ENCODE results near the gene GNPNAT1.

Gene GNPNAT1

DNA sequence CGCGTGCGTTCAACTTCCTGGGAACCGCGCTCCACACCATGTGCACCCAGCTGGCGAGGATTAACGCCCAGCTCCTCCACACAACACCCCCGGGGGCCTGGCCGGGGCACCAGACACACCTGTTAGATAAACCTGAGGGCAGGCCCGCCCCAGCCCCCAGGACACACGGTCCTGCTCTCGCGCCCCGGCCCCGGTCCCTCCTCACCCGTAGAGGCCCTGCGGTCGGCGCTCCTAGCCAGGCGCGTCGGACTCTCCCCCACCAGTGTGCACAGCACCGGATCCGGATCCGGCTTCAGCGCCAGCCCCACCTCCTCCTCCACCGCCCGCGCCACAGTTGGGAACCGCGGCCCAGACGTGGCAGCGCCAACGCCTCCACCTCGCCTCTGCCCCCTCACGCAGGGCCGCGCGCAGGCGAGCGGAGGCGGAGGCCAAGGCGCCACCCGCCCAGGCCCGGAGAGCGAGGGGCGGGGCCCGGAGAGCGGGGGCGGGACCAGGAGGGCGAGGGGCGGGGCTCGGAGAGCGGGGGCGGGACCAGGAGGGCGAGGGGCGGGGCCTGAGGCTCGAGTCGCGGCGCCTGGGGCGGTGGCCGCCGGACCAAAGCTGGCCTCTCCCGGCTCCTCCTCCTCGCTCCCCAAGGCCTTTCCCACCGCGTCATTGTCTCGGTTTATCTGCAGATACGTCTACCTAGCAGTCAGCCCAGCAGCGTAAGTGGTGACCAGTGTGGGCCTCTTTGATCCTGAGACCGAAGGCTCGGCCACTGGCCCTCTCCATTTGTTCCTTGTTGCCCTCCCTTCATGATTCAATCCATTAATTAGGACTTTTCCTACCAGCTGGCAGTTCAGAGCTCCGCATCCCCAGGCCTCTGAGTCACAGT, at the start of gene GNPNAT1:
GNPNAT1 (minus strand) TSS at position 385 of the 874 bp plus-strand sequence. CDS start 6,957 bp downstream, outside the sequence.
- TF ChIP-seq, protein P1, sequence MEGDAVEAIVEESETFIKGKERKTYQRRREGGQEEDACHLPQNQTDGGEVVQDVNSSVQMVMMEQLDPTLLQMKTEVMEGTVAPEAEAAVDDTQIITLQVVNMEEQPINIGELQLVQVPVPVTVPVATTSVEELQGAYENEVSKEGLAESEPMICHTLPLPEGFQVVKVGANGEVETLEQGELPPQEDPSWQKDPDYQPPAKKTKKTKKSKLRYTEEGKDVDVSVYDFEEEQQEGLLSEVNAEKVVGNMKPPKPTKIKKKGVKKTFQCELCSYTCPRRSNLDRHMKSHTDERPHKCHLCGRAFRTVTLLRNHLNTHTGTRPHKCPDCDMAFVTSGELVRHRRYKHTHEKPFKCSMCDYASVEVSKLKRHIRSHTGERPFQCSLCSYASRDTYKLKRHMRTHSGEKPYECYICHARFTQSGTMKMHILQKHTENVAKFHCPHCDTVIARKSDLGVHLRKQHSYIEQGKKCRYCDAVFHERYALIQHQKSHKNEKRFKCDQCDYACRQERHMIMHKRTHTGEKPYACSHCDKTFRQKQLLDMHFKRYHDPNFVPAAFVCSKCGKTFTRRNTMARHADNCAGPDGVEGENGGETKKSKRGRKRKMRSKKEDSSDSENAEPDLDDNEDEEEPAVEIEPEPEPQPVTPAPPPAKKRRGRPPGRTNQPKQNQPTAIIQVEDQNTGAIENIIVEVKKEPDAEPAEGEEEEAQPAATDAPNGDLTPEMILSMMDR (conservative IDR thresholded peaks at IDR 0.05; ENCODE audit: control insufficient read depth, insufficient read depth, low read depth, low read length) = no peak
- DNase-seq (ENCODE audit: low read depth) = peak; percentile 94
- peak within 1 kb of the TSS; percentile 83 for H3K4me3 ChIP-seq (ENCODE audit: control insufficient read depth, low read depth, low read length)

DNA sequence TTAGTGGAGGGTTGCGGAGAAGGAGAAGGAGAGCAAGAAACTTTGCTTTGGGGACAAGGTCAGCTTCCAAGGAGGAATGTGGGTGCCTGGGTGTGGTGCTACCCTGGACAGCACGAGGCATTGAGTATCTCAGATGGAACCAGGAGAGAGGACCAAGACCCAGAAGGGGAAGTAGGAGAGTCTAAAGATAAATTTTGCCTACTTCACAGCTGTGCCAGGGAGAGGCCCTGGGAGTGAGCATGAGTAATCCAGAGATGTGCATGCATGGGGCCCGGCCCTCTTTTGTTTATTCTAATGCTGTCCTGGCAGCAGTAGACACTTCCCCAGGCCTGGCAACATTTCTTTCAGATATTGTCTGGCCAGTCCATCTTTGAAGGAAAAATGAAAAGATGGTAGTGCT, 49.5 kb upstream of the GNPNAT1 start:
- DNase-seq (ENCODE audit: low read depth) = peak; percentile 64
- no peak overlapping the region for H3K4me3 ChIP-seq (ENCODE audit: control insufficient read depth, low read depth, low read length)

DNA sequence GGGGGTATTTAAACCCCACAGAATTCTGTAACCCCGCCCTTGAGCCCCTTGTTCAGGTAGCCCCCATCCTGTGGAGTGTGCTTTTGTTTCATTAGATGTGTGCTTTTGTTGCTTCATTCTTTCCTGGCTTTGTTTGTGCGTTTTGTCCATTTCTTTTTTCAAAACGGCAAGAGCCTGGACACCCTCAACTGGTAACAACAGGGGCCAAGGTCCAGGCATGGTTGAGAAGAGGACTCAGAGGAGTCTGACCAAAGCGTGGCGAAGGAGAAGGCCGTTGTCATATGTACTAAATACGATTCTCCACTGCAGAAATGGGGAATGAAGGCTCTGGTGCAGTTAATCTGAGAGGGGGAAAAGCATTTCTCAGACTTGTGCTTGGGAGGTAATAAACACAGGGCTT, 46.0 kb upstream of the GNPNAT1 start:
- TF ChIP-seq, protein P1 (conservative IDR thresholded peaks at IDR 0.05; ENCODE audit: control insufficient read depth, insufficient read depth, low read depth, low read length) = no peak
- no peak for DNase-seq (ENCODE audit: low read depth)
- H3K4me3 ChIP-seq (ENCODE audit: control insufficient read depth, low read depth, low read length) = no peak overlapping the region

More for the DNA sequence above, 49.5 kb upstream of the GNPNAT1 start:
- TF ChIP-seq, protein P1 (conservative IDR thresholded peaks at IDR 0.05; ENCODE audit: control insufficient read depth, insufficient read depth, low read depth, low read length) = no peak

- H3K4me3 ChIP-seq (ENCODE audit: control insufficient read depth, low read depth, low read length) = no peak overlapping the region
- peak; percentile 22 for DNase-seq (ENCODE audit: low read depth)
- TF ChIP-seq, protein P1 (conservative IDR thresholded peaks at IDR 0.05; ENCODE audit: control insufficient read depth, insufficient read depth, low read depth, low read length) = no peak
These were observed 44.7 kb upstream of the GNPNAT1 start for GRCh38 chr14:52836063-52836462.

GRCh38 chr14:52835122-52835903, 43.9 kb upstream of the GNPNAT1 start:
- no peak overlapping the region for H3K4me3 ChIP-seq (ENCODE audit: control insufficient read depth, low read depth, low read length)
- peak; percentile 73 for DNase-seq (ENCODE audit: low read depth)
- TF ChIP-seq, protein P1 (conservative IDR thresholded peaks at IDR 0.05; ENCODE audit: control insufficient read depth, insufficient read depth, low read depth, low read length) = no peak

- peak; percentile 85 for DNase-seq (ENCODE audit: low read depth)
- H3K4me3 ChIP-seq (ENCODE audit: control insufficient read depth, low read depth, low read length) = no peak overlapping the region
- TF ChIP-seq, protein P1 (conservative IDR thresholded peaks at IDR 0.05; ENCODE audit: control insufficient read depth, insufficient read depth, low read depth, low read length) = no peak
These were observed 43.0 kb upstream of the GNPNAT1 start for GRCh38 chr14:52834440-52834842.

All from fibroblast of mammary gland (primary cell).